MM.1S (cell line): ENCODE data around the gene HS6ST3.

Source experiments
- EZH2phosphoT487 ChIP-seq: fragments of 300-600 bp; sonication (generic); IDR thresholded peaks from 2 replicates; pipeline ENCODE4 v1.6.1; 2018; ENCODE audit warnings: antibody characterized with exemption, low read length
- TF ChIP-seq, protein P1 (sequence below): fragments of 300-600 bp; sonication (generic); IDR thresholded peaks from 2 replicates; pipeline ENCODE4 v1.5.1; 2016; ENCODE audit warnings: antibody characterized with exemption, low read length, mixed read lengths

DNA sequence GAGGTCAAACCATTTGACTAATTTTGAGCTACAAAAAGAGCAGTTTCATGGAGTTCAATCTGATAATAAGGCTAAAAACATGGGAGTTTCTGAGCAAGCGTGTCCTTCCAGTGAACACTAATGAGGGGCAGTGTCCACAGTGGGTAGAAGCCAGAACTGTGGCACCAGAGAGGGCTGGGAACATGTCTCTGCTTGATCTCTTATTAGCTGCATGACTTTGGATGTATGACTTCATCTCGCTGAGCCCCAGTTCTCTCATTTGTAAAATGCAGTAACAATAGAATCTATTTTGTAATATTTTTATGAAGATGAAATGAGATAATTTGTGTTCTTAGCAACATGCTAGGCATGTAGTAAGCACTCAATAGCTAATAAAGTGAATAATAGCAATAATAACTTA is 69.8 kb downstream of the HS6ST3 start:
- no peak for TF ChIP-seq EZH2phosphoT487
- TF ChIP-seq, protein P1, sequence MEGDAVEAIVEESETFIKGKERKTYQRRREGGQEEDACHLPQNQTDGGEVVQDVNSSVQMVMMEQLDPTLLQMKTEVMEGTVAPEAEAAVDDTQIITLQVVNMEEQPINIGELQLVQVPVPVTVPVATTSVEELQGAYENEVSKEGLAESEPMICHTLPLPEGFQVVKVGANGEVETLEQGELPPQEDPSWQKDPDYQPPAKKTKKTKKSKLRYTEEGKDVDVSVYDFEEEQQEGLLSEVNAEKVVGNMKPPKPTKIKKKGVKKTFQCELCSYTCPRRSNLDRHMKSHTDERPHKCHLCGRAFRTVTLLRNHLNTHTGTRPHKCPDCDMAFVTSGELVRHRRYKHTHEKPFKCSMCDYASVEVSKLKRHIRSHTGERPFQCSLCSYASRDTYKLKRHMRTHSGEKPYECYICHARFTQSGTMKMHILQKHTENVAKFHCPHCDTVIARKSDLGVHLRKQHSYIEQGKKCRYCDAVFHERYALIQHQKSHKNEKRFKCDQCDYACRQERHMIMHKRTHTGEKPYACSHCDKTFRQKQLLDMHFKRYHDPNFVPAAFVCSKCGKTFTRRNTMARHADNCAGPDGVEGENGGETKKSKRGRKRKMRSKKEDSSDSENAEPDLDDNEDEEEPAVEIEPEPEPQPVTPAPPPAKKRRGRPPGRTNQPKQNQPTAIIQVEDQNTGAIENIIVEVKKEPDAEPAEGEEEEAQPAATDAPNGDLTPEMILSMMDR = no peak
